Thoracic aorta (tissue), 2 donors: ENCODE measurements around the gene MRPL48. TPM values are rescaled to one million over a fixed set of nuclear protein-coding genes. Genes with fewer than 3 reads are reported as not detected.
A peak's percentile ranks its signal among the peaks of the same experiment; 100 is the strongest.
"Not testable (repeated sequence)": the region's sequence is repeated elsewhere in the genome, so short reads cannot be mapped to it uniquely, and the experiment has no call there.

Experiments used
- ATAC-seq: fragments of 150-250 bp; one replicate; pipeline ENCODE4 v1.8.0; 2017; ENCODE audit warnings: low read depth; ENCODE audit not compliant: insufficient number of reproducible peaks, low FRiP score
- DNase-seq: peaks from one replicate; pipeline ENCODE4 v3.0.0-alpha.2; 2020; ENCODE audit warnings: low spot score
- H3K27ac ChIP-seq, 2 donors: fragments of 200-600 bp; sonication (generic); 1 replicate in 1 of 2; 2 replicates in 1 of 2; pipeline ENCODE4 v1.5.1; 2016; ENCODE audit warnings: mild to moderate bottlenecking in 2 of 2, moderate library complexity in 2 of 2
- H3K27me3 ChIP-seq: fragments of 200-600 bp; sonication (generic); replicated peaks from 2 replicates; pipeline ENCODE4 v1.6.0; 2016; ENCODE audit warnings: mild to moderate bottlenecking; ENCODE audit not compliant: insufficient read depth
- H3K36me3 ChIP-seq: fragments of 200-600 bp; sonication (generic); one replicate; pipeline ENCODE4 v1.5.1; 2016
- H3K4me1 ChIP-seq, 2 donors: fragments of 200-600 bp; sonication (generic); 1 replicate in 1 of 2; 2 replicates in 1 of 2; pipeline versions ENCODE4 v1.5.1 to v1.6.0; 2016; ENCODE audit warnings: low read depth in 2 of 2, mild to moderate bottlenecking in 1 of 2; ENCODE audit not compliant: control insufficient read depth in 1 of 2
- H3K4me3 ChIP-seq: fragments of 200-600 bp; sonication (generic); 2 replicates; pipeline ENCODE4 v1.5.1; 2016; ENCODE audit warnings: mild to moderate bottlenecking
- H3K9me3 ChIP-seq: fragments of 200-600 bp; sonication (generic); 2 replicates; pipeline ENCODE4 v1.5.1; 2016
- CTCF ChIP-seq: fragments of 200-600 bp; sonication (generic); IDR thresholded peaks from one replicate; pipeline ENCODE4 v1.5.1; 2019; ENCODE audit warnings: antibody characterized with exemption
- total RNA-seq, 2 donors: library from RNA; depleted of rRNA; stranded (reverse); fragments of >200 nt; gene quantifications; one replicate each; pipeline versions ENCODE4 v1.1.0 to v1.2.3, GENCODE V29; 2016

The MRPL48 gene
- total RNA-seq, 2 donors from 2014 or later, result 3.8 to 18.6 TPM

GRCh38 chr11:73875840-73876239, 88.2 kb downstream of the MRPL48 start:
- Histone ChIP-seq H3K4me1 (peaks cover 14 to 21% of the 10 kb centered on the region in 2 donors), H3K9me3 (no peaks in the 10 kb centered on the region), H3K36me3 (peaks cover 16% of the 10 kb centered on the region), H3K4me3 (peak overlapping the region; percentile 75), H3K27ac (peak overlapping the region in 1 of 2 donors; percentile 60), H3K27me3 (no peaks in the 10 kb centered on the region)
- ATAC-seq (no peak), DNase-seq (no peak)
- TF ChIP-seq CTCF, result no peak

GRCh38 chr11:73876424-73877310, 89.0 kb downstream of the MRPL48 start, which contains the start of the genes COA4 and PAAF1:
COA4 (minus strand) TSS chr11:73876846; CDS start chr11:73873378, 3,468 bp downstream.
PAAF1 (plus strand) TSS chr11:73876999; CDS start chr11:73877022, 23 bp downstream.
- TF ChIP-seq CTCF, result no peak
- Histone ChIP-seq H3K4me3 (peak within 1 kb of the TSS; percentile 75), H3K9me3 (no peaks in the 10 kb centered on the region), H3K27me3 (no peaks in the 10 kb centered on the region), H3K36me3 (peaks cover 13% of the 10 kb centered on the region), H3K27ac (peak within 1 kb of the TSS; percentile 60 to 77), H3K4me1 (peaks cover 14 to 21% of the 10 kb centered on the region in 2 donors)
- ATAC-seq, result peak; percentile 97
- peak; percentile 83 for DNase-seq

GRCh38 chr11:73878771-73879170, 91.1 kb downstream of the MRPL48 start:
- peaks cover 3% of the 10 kb centered on the region for H3K36me3 ChIP-seq
- DNase-seq (no peak), ATAC-seq (no peak)
- peaks cover 14 to 21% of the 10 kb centered on the region in 2 donors for H3K4me1 ChIP-seq
- no peaks in the 10 kb centered on the region for H3K9me3 ChIP-seq
- no peaks in the 10 kb centered on the region for H3K27me3 ChIP-seq
- no peak for TF ChIP-seq CTCF
- no peak overlapping the region for H3K27ac ChIP-seq
- H3K4me3 ChIP-seq, result no peak overlapping the region

GRCh38 chr11:73880449-73880848, 92.8 kb downstream of the MRPL48 start:
- not testable (repeated sequence) for H3K4me3 ChIP-seq, H3K36me3 ChIP-seq

GRCh38 chr11:73883856-73884255, 96.2 kb downstream of the MRPL48 start:
- ATAC-seq, result no peak

More at GRCh38 chr11:73880449-73880848, 92.8 kb downstream of the MRPL48 start:
- H3K4me1 ChIP-seq, result peaks cover 10 to 17% of the 10 kb centered on the region in 2 donors
- not testable (repeated sequence) for H3K27ac ChIP-seq, DNase-seq, ATAC-seq, H3K9me3 ChIP-seq, H3K27me3 ChIP-seq

More at GRCh38 chr11:73883856-73884255, 96.2 kb downstream of the MRPL48 start:
- H3K27ac ChIP-seq, result no peak overlapping the region
- H3K4me3 ChIP-seq, result no peak overlapping the region
- no peaks in the 10 kb centered on the region for H3K27me3 ChIP-seq
- H3K4me1 ChIP-seq, result no peaks in the 10 kb centered on the region
- no peak for DNase-seq
- no peaks in the 10 kb centered on the region for H3K9me3 ChIP-seq
- peaks cover 6% of the 10 kb centered on the region for H3K36me3 ChIP-seq
- TF ChIP-seq CTCF, result no peak
